ENCODE measurements around the gene JCAD. TPM values are rescaled to one million over a fixed set of nuclear protein-coding genes. Genes with fewer than 3 reads are reported as not detected.

Gene JCAD
- total RNA-seq, 1 donor from 2014 or later: 3.3 TPM

- DNase-seq (ENCODE audit: low read depth): no peak
- no peak overlapping the region for H3K4me3 ChIP-seq (ENCODE audit: low read depth, low read length)
- TF ChIP-seq CTCF (conservative IDR thresholded peaks at IDR 0.05; ENCODE audit: low read depth, low read length): no peak
Measured at GRCh38 chr10:30068492-30069223, 9.3 kb upstream of the JCAD start.

DNA sequence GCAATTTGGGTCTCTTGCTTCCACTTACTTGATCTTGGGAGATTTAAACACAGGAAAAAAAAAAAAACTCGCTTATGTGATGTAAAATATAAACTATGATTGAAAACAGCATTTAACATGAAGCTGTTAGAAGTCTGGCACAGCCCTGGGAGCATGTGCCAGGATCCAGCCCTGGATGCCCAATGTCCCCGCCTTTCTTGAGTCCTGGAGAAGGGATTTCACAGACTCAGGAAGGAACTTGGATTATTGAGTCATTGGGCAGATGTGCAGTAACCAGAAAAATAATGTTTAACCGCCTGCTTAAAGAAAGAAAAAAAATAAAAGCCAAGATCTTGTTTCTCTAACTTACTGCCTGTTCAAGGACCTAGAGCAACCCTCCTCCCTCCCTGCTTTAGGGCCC, 3.7 kb upstream of the JCAD start:
- TF ChIP-seq CTCF (conservative IDR thresholded peaks at IDR 0.05; ENCODE audit: low read depth, low read length): no peak
- H3K4me3 ChIP-seq (ENCODE audit: low read depth, low read length): no peak overlapping the region
- DNase-seq (ENCODE audit: low read depth): peak; percentile 49

DNA sequence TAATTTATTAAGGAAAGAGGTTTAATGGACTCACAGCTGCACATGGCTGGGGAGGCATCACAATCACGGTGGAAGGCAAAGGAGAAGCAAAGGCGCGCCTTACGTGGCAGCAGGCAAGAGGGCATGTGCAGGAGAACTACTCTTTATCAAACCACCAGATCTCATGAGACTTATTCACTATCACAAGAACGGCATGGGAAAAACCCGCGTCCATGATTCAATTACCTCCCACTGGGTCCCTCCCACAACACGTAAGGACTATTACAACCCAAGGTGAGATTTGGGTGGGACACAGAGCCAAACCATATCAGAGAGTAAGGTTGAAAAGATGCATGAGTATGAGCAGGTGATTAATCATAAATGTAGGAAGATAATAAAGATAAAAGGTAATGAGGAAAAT, 3.2 kb upstream of the JCAD start:
- no peak for DNase-seq (ENCODE audit: low read depth)
- H3K4me3 ChIP-seq (ENCODE audit: low read depth, low read length): no peak overlapping the region
- TF ChIP-seq CTCF (conservative IDR thresholded peaks at IDR 0.05; ENCODE audit: low read depth, low read length): no peak

GRCh38 chr10:30062090-30062489, 2.7 kb upstream of the JCAD start:
- no peak for DNase-seq (ENCODE audit: low read depth)
- no peak for TF ChIP-seq CTCF (conservative IDR thresholded peaks at IDR 0.05; ENCODE audit: low read depth, low read length)
- H3K4me3 ChIP-seq (ENCODE audit: low read depth, low read length): no peak overlapping the region

DNA sequence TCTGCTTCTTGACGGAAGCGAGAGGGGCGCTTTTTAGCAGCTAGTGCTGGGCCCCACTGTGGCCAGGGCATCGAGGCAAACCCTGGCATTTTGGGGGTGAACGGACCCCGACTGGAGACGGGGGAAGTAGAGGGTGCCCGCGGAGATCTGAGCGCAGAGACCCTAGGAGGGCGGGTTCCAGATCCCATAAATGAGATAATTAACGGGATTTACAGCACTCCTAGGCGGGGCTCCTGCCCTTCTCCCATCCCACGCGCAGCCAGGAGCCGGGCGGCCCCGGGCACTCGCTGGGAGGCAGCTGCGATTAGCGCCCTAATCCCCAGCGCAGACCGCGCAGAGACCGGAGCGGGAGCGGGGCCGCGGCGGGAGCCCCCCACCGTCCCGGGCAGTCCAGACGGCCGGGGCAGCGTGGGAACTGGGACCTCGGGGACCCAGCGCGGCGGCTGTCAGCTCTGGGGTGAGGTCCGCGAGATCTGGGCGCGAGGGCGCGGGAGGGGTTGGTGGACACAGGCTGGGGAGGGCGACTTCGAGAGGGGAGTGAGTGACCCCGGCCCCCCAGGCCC, 735 bp downstream of the JCAD start:
- no peak for DNase-seq (ENCODE audit: low read depth)
- H3K4me3 ChIP-seq (ENCODE audit: low read depth, low read length): peak overlapping the region; percentile 67
- TF ChIP-seq CTCF (conservative IDR thresholded peaks at IDR 0.05; ENCODE audit: low read depth, low read length): no peak

GRCh38 chr10:30057894-30058556, 1.4 kb downstream of the JCAD start:
- peak overlapping the region; percentile 67 for H3K4me3 ChIP-seq (ENCODE audit: low read depth, low read length)
- DNase-seq (ENCODE audit: low read depth): no peak
- TF ChIP-seq CTCF (conservative IDR thresholded peaks at IDR 0.05; ENCODE audit: low read depth, low read length): no peak
